ENCODE results near the gene SLC7A8.
A peak's percentile ranks its signal among the peaks of the same experiment; 100 is the strongest.
"Not testable (repeated sequence)": the region's sequence is repeated elsewhere in the genome, so short reads cannot be mapped to it uniquely, and the experiment has no call there.

Gene SLC7A8

GRCh38 chr14:23183479-23183878 lies at the start of gene SLC7A8:
Gene SLC7A8, minus strand, starts transcription at chr14:23183660. Its CDS starts 746 bp downstream, at chr14:23182914.
- DNase-seq, result peak in 1 of 2 donors; percentile 23

DNA sequence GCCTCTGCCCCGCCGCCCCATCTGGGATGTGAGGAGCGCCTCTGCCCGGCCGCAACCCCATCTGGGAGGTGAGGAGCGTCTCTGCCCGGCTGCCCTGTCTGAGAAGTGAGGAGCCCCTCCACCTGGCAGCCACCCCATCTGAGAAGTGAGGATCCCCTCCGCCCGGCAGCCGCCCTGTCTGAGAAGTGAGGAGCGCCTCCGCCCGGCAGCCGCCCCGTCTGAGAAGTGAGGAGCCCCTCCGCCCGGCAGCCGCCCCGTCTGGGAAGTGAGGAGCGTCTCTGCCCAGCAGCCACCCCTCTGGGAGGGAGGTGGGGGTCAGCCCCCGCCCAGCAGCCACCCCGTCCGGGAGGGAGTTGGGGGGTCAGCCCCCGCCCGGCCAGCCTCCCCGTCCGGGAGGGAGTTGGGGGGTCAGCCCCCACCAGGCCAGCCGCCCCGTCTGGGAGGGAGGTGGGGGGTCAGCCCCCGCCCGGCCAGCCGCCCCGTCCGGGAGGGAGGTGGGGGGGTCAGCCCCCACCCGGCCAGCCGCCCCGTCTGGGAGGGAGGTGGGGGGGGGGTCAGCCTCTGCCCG lies 48.9 kb upstream of the SLC7A8 start:
- DNase-seq, result not testable (repeated sequence)

- DNase-seq, result no peak
Measured at GRCh38 chr14:23228812-23229211, 45.4 kb upstream of the SLC7A8 start.

DNA sequence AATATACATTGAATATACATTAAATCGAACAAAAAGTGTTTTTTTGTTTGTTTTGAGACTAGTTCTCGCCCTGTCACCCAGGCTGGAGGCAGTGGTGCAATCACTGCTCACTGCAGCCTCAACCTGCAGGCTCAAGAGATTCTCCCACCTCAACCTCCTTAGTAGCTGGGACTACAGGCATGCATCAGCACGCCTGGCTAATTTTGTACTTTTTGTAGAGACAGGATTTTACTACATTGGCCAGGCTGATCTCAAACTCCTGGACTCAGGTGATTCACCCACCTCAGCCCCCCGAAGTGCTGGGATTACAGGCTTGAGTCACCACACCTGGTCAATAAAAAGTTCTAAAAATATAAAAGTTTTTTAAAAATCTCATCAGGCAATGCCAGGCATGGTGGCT lies 44.1 kb upstream of the SLC7A8 start:
- no peak for DNase-seq

DNA sequence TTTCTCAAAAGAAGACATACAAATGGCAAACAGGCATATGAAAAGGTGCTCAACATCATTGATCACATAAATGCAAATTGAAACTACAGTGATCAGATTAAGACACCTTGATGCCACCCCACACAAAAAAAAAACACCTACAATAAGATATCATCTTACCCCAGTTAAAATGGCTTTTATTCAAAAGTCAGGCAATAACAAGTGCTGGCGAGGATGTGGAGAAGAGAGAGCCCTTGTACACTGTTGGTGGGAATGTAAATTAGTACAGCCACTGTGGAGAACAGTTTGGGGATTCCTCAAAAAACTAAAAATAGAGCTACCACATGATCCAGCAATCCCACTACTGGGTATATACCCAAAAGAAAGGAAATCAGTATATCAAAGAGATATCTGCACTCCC lies 41.5 kb upstream of the SLC7A8 start:
- DNase-seq, result not testable (repeated sequence)

DNA sequence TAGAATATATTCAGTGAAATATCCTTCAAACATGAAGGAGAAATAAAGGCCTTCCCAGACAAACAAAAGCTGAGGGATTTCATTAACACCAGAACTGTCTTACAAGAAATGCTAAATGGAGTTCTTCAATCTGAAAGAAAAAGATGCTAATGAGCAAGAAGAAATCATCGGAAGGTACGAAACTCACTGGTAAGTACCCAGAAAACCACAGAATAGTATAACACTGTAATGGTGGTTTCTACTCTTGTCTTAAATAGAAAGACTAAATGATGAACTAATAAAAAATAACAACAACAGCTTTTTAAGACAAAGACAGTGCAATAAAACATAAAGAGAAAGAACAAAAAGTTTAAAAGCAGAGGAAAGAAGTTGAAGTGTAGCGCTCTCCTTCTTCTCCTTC lies 35.6 kb upstream of the SLC7A8 start:
- no peak for DNase-seq

DNA sequence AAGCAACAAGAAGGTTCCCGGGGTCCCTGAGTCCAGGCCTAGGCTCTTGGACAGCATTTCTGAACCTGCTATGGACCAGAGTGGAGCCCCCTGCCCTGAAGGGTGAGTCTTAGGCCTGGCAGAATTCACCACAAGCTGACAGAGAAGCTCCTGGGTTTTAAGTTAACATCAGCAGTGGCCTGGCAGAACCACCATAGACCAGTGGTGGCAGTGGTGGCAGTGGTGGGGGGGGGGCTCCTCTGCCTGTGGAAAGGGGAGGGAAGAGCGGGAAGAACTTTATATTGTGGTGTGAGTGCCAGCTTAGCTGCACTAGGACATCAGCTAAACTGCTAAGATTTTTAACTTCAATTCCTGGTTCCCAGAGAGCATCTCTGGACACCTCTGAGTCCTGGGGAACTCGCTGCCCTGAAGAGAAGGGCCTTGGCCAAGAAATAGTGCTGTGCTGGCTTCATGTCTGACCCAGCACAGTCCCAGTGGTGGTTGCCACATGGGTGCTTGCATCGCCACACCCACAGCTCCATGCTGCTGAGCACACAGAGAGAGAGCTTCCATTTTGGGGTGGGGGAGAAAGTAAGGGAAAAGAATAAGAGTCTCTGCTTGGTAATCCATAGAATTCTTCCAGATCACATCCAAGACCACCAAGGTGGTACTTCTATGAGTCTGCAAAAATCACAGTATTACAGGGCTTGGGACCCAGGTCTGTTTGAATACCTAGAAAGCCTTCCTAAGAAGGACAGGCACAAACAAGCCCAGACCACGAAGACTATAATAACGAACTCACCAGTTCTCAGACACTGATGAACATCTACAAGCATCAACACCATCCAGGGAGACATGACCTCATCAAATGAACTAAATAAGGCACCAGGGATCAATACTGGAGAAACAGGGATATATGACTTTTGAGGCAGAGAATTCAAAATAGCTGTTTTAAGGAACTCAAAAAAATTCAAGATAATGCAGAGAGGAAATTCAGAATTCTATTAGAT lies 33.9 kb upstream of the SLC7A8 start:
- no peak for DNase-seq

DNA sequence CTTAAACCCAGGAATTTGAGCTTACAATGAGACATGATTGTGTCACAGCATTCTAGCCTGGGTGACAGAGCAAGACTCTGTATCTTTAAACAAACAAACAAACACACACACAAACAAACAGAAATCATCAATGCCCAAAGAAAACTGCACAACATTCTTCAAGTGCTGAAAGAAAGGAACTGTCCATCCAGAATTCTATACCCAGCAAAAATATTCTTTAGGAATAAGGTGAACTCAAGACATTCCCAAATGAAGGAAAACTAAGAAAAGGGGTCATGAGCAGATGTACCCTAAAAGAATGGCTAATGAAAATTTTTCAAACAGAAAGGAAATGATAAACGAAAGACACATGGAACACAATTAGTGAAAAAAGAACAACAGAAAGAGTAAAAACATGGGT lies 32.0 kb upstream of the SLC7A8 start:
- no peak for DNase-seq

GRCh38 chr14:23209651-23210423 lies 26.4 kb upstream of the SLC7A8 start:
- no peak for DNase-seq

DNA sequence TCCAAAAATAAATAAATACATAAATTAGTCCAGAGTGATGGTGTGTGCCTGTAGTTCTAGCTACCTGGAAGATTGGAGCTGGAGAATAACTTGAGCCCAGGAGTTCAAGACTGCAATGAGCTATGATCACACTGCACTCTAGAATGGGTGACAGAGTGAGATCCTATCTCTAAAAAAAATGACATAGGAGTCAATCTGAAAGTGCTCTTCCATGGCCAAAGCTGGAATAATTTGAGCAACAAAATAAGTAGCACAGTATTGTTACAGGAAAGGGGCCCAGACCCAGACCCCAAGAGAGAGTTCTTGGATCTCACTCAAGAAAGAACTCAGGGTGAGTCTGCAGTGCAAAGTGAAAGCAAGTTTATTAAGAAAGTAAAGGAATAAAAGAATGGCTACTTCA lies 24.9 kb upstream of the SLC7A8 start:
- DNase-seq, result no peak

GRCh38 chr14:23207146-23207540 lies 23.7 kb upstream of the SLC7A8 start:
- no peak for DNase-seq

- DNase-seq, result no peak
Measured at GRCh38 chr14:23206422-23207145, 23.1 kb upstream of the SLC7A8 start.

GRCh38 chr14:23202001-23202400 lies 18.5 kb upstream of the SLC7A8 start:
- DNase-seq, result no peak

DNA sequence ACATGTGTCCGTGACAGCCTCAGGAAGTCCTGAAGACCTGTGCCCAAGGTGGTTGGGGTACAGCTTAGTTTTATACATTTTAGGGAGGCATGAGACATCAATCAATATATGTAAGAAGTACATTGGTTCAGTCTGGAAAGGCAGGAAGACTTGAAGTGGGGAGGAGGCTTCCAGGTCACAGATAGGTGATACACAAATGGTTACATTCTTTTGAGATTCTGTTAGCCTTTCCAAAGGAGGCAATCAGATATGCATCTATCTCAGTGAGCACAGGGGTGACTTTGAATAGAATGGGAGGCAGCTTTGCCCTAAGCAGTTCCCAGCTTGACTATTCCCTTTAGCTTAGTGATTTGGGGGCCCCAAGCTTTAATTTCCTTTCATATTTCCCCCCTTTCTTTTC lies 15.7 kb upstream of the SLC7A8 start:
- DNase-seq, result not testable (repeated sequence)

DNA sequence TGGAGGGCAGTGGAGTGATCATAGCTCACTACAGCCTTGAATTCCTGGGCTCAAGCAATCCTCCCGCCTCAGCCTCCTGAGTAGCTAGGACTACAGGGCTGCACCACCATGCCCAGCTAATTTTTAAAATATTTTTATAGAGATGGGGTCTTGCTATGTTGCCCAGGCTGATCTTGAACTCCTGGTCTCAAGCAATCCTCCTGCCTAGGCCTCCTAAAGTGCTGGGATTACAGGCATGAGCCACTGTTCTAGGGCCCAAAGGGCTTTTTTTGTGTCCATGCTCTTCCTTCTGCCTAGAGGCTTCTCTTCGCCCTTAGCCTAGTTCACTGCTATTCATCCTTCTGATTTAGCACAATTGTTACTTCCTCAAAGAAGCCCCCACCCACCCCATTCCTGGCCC lies 13.0 kb upstream of the SLC7A8 start:
- DNase-seq, result not testable (repeated sequence)

DNA sequence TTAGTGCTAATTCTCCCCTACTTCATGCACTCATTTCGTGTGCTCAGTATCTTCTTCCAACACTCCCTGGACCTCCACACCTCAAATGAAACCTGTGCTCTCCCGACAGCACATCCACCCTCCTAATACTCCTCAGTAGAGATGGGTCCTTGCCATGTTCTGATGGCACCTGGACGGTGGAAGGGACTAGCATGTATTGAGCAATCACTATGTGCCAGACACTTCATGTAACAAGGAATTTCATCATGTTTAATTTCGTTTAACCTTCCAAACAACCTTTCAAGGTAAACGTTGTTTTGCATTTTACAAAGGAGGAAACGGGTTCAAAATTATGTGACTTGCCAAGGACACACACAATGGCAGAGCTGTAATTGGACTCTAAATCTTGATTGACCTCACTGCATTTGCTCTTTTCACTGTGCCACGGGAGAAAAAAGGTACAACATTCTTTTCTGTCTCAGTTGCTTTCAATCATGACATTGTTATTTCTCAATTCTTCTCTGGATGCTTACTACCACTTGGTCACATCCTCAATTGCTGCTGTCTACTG lies 12.2 kb upstream of the SLC7A8 start:
- DNase-seq, result no peak

DNA sequence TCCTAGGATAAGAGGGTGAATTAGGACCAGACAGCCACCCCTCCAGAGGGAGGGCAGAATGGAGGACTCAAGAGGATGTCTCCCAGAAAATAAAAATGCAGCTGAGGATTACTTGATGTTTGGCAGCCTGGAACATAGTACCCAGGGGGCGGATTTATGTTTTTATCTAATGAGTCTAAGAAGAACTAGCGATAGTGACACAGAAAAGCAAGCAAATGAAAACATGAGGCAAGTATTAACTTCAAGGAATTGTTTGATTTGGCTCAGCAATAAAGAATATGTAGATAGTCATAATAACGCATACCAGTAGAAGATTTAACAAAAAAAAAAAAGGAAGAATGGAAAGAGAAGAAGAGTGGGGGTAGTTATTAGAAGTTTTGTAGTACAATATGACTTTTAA lies 10.0 kb upstream of the SLC7A8 start:
- no peak for DNase-seq

- DNase-seq, result no peak
Measured at GRCh38 chr14:23187925-23188324, 4.5 kb upstream of the SLC7A8 start.

GRCh38 chr14:23186913-23187654 lies 3.6 kb upstream of the SLC7A8 start:
- DNase-seq, result peak; percentile 27 to 49

- no peak for DNase-seq
Measured at GRCh38 chr14:23185063-23185462, 1.6 kb upstream of the SLC7A8 start.

DNA sequence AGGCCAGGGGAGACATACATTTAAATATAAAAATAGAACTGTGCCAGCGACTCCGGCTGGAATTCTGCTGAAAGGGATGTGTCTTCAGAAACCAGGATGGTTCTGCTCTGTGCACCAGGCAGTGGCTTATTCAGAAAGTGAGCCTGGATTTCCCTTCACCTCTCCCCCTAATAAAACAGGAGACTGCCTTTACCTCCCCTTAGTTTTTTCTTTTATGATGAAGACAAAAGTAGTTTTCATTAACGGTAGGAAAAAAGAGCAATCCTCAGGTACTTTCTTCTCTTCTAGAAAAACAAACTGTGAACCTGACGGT lies 346 bp downstream of the SLC7A8 start:
- no peak for DNase-seq

Data from CD4-positive, alpha-beta T cell treated with Interferon alpha-2 for 1 hour (primary cell).